TTC549 (cell line): ENCODE data around the gene SEMA3G.

Experiments used
- FAIRE-seq: peaks from 2 replicates; lab custom pipeline; 2012; peaks lifted over from hg19 to GRCh38; lab: Jason Lieb, UNC

SEMA3G gene

DNA sequence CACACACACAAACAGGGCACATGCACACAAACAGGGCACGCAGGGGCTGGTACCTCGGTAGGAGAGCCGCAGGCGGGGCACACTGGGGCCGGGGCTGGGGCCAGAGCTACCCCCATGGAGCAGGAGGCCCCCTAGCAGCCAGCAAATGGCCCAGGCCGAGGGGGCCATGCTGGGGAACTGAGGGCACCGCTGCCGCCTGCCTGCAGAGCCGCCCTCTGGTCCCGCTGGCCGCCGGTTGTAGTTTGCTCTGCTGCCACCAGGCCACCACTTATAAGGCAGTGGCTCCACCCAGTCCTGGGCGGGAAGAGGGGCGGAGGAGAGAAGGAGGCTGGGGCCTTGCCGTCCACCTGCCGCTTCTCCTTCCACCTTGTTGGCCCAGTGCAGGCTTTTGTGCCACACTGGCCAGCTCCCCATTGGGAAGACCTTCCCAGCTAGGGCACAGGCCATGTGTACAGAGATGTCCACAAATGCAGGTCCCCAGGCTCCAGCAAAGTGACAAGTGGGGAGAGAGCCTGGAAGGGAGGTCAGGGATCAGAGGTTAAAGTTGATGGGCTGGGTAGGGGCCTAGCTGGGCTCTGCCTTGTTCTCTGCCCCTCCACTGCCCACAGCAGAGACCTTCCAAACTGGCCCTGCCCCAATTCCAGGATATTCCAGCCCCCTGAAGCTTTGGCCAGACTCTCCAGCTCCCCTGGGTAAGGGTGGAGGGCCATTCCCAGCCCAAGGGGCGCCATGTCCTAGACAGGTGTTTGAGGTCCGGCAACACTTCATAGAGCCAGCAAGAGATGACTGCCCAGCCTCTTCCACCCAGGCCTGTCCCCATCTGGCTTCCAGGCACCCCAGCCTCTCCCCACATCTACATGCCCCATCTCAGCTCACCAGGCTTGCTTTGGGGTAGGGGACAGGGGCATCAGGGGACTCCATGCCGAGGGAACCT lies at the start of gene SEMA3G:
Gene SEMA3G, minus strand, starts transcription at position 244 of the 934 bp plus-strand sequence. Its CDS starts 76 bp downstream, at position 168.
- FAIRE-seq, result no peak

DNA sequence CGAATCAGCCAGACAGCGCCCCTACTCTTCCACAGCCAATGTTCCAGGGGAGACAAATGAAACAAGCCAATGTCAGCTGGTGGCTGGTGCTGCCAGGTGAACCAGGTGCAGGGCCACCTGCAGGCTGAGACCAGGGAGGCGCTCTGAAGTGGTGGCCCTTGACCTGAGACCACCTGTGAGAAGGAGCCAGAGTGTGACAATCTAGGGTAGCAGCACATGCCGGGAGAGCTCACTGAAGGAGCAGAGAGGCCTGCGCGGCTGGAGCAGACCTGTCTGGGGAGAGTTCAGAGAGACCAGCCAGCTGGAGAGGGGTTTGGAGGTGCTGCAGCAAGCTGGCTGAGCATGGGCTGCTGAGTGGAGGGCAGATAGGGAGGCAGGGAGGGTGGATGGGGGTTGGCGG lies 49.5 kb upstream of the SEMA3G start:
- FAIRE-seq, result no peak

DNA sequence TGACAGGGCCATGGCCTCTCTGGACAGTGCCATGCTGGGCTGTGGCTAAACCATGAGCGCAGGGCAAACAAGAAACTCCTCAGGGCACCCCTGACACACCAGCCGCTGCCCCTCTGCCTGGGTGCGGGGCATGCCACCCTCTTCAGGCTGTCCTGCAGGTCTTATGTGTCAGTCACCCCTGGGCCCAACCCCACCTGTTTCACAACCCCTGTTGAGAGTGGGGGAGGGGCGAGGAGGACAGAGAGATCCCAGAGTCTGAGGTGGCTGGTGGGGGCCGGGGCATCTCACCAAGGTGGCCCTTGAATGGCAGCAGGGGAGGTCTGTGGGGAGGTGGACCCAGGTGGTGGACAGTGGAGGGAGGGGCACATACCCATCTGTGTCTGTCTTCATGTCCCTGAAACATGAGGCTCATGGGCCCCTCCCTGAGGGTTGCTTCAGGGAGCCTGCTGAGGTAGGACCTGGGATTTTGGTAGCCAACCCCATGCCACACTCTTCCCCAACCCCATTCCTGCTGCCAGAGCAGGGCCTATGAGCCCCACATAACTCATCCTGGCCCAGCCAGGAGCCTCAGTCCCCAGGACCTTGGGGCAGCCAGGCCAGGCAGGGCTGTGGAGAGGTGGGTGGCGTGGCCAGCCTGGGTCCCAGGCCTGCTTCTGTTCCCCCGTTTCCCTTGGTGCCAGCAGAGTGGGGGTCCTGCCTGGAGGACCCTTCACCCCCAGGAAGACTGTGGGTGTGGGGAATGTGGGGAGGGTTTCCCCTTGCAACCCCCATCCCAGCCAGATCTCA lies 48.5 kb upstream of the SEMA3G start:
- no peak for FAIRE-seq

- FAIRE-seq, result no peak
Observed at GRCh38 chr3:52492059-52492458, 47.2 kb upstream of the SEMA3G start.

- FAIRE-seq, result no peak
Observed at GRCh38 chr3:52490939-52491526, 46.1 kb upstream of the SEMA3G start.

GRCh38 chr3:52490035-52490938 lies 45.4 kb upstream of the SEMA3G start:
- FAIRE-seq, result no peak

GRCh38 chr3:52489453-52489852 lies 44.5 kb upstream of the SEMA3G start:
- FAIRE-seq, result no peak

GRCh38 chr3:52488746-52489145 lies 43.8 kb upstream of the SEMA3G start:
- FAIRE-seq, result no peak

DNA sequence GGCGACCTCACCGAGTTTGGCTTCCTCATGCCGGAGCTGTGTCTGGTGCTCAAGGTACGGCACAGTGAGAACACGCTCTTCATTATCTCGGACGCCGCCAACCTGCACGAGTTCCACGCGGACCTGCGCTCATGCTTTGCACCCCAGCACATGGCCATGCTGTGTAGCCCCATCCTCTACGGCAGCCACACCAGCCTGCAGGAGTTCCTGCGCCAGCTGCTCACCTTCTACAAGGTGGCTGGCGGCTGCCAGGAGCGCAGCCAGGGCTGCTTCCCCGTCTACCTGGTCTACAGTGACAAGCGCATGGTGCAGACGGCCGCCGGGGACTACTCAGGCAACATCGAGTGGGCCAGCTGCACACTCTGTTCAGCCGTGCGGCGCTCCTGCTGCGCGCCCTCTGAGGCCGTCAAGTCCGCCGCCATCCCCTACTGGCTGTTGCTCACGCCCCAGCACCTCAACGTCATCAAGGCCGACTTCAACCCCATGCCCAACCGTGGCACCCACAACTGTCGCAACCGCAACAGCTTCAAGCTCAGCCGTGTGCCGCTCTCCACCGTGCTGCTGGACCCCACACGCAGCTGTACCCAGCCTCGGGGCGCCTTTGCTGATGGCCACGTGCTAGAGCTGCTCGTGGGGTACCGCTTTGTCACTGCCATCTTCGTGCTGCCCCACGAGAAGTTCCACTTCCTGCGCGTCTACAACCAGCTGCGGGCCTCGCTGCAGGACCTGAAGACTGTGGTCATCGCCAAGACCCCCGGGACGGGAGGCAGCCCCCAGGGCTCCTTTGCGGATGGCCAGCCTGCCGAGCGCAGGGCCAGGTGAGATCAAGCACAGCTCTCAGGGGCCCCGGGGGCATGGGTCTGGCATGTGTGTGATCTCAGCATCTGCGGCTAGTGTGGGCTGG lies 43.1 kb upstream of the SEMA3G start:
- FAIRE-seq, result no peak

- FAIRE-seq, result no peak
Observed at GRCh38 chr3:52487050-52487787, 42.3 kb upstream of the SEMA3G start.

GRCh38 chr3:52484680-52485461 lies 40.0 kb upstream of the SEMA3G start:
- FAIRE-seq, result no peak

- FAIRE-seq, result no peak
Observed at GRCh38 chr3:52483577-52484381, 38.9 kb upstream of the SEMA3G start.

DNA sequence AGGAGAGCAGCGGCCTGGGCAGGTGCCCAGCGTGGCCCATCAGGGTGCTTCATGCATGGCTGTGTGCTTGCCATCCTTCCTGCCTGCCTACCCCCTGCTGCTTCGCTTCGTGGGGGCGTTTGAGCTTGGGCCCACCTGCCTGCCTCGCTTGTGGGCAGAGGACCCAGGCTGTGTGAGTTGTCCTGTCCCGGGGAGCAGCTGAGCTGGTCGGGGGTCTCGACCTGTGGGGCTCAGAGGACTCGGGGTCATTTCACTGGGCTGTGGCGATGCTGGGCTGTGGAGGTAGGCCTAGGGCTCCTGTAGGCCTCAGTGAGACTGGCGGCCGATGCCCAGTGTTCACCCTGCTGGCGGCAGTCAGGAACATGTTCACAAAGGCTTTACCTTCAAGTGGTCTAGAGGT lies 38.2 kb upstream of the SEMA3G start:
- FAIRE-seq, result no peak

GRCh38 chr3:52481819-52482521 lies 37.1 kb upstream of the SEMA3G start:
- FAIRE-seq, result no peak

DNA sequence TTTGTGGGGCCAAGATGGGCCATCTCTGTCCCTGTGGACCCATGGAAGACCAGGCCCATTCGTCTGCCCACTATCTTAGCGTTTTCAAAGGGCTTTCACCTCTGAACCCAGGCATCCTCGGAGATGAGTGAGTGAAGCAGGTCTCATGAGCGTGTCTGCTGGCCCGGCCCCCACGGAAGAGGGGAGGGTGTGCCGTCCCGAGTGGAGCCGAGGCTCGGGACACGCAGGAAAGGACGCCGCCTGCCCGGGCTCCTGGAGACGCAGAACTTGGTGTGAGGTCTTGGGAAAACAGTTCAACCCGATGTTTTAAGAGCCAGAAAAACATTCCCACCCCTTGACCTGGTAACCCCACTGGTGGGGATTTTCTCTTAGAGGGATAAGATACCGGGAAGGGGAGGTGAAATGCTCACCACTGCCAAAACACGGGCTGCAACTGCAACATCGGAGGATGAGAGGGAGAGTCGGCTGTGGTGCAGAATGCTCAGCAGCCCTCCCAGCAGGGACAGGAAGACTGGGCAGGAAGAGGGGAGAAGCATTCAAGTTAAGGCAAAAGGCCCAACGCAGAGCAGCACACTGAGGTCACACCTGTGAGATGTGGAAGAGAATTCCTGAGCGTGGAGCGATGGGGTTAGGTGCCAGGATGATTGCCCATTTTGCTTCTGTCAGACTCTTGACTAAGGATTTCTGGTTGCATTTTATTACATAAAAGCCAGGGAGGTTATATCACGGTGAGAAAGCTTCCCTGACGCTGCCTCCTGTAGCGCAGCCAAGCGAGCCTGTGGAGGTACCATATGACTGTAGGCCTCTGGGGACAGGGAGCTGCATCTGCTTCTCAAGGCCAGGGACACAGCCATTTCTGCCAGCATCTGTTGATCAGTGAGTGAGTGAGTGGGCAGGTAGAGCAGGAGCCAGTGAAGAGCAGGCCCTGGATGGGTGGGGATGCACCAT lies 36.1 kb upstream of the SEMA3G start:
- FAIRE-seq, result no peak

- no peak for FAIRE-seq
Observed at GRCh38 chr3:52479877-52480575, 35.1 kb upstream of the SEMA3G start.
